Mucosa of descending colon (tissue), 3 donors: Measurements from ENCODE around the gene TRAM2. TPM values are rescaled to one million over a fixed set of nuclear protein-coding genes. Genes with fewer than 3 reads are reported as not detected.

Source experiments
- ATAC-seq: fragments of 200-7000 bp; cut with Tn5 transposase; one replicate; pipeline ENCODE4 v1.9.1; 2020; ENCODE audit warnings: mild to moderate bottlenecking, moderate library complexity
- DNase-seq, 3 donors: peaks; one replicate each; pipeline ENCODE4 v3.0.0-alpha.2; 2020
- H3K36me3 ChIP-seq: fragments of 200-600 bp; one replicate; pipeline ENCODE4 v1.8.0; 2021; ENCODE audit warnings: low read depth, mild to moderate bottlenecking
- H3K4me1 ChIP-seq: fragments of 200-600 bp; one replicate; pipeline ENCODE4 v1.8.0; 2021; ENCODE audit warnings: low read depth, mild to moderate bottlenecking
- H3K4me3 ChIP-seq: fragments of 200-600 bp; one replicate; pipeline ENCODE4 v1.8.0; 2021; ENCODE audit warnings: mild to moderate bottlenecking
- H3K9me3 ChIP-seq: fragments of 200-600 bp; one replicate; pipeline ENCODE4 v1.8.0; 2021; ENCODE audit warnings: mild to moderate bottlenecking
- CTCF ChIP-seq: fragments of 200-600 bp; IDR thresholded peaks from one replicate; pipeline ENCODE4 v1.8.0; 2022; ENCODE audit warnings: antibody characterized with exemption, mild to moderate bottlenecking
- intact Hi-C, 2 donors: fragments of 100-400 bp; cut with DNase I in 1 of 2; cut with micrococcal nuclease in 1 of 2; formaldehyde crosslinking; loops; one replicate each; pipeline versions ENCODE4 v1.11.0 to v1.11.1; 2022; cut with DNase I, micrococcal nuclease
- total RNA-seq, 3 donors: library from RNA; stranded (reverse); fragmentation: NEBNext Ultra II Directional in 2 of 3; extraction: Animal tissue kit (Norgen Biotek cat#: 25700) in 2 of 3; gene quantifications; one replicate each; pipeline versions ENCODE4 v1.2.1 to v1.2.4, GENCODE V29; 2021 to 2023
- donor health status: DM: no; HTN: no; CAD: no; lungs with moderate emphysema.
- donor health status: DM: no; HTN: no; CAD: no.
- donor health status: DM: no; HTN: yes; CAD: no.

TRAM2 gene
- total RNA-seq, 3 donors from 2014 or later: 20.3 to 25.0 (median 24.1) TPM

GRCh38 chr6:52511572-52512151, 65.2 kb downstream of the TRAM2 start:
- Histone ChIP-seq H3K4me1 (no peaks in the 10 kb centered on the region), H3K36me3 (peaks cover 3% of the 10 kb centered on the region), H3K9me3 (no peaks in the 10 kb centered on the region), H3K4me3 (no peak overlapping the region)
- intact Hi-C loops: loop anchor here in 1 of 2 donors (5.0 kb wide), 1 partner anchor 61 kb away; no protein-coding TSS in a partner anchor
- ATAC-seq: no peak
- TF ChIP-seq CTCF: no peak
- no peak for DNase-seq

- Histone ChIP-seq H3K36me3 (peaks cover 3% of the 10 kb centered on the region), H3K9me3 (no peaks in the 10 kb centered on the region), H3K4me1 (no peaks in the 10 kb centered on the region), H3K4me3 (no peak overlapping the region)
- DNase-seq: no peak
- ATAC-seq: no peak
- no peak for TF ChIP-seq CTCF
- intact Hi-C loops: loop anchor here in 1 of 2 donors (5.0 kb wide), 1 partner anchor 61 kb away; no protein-coding TSS in a partner anchor
Measured at GRCh38 chr6:52511163-52511562, 65.7 kb downstream of the TRAM2 start.

GRCh38 chr6:52510213-52510562, 66.7 kb downstream of the TRAM2 start:
- peaks cover 3% of the 10 kb centered on the region for H3K36me3 ChIP-seq
- no peaks in the 10 kb centered on the region for H3K9me3 ChIP-seq
- DNase-seq (no peak), ATAC-seq (no peak)
- no peak for TF ChIP-seq CTCF
- H3K4me1 ChIP-seq: no peaks in the 10 kb centered on the region
- intact Hi-C loops: loop anchor here in 1 of 2 donors (5.0 kb wide), 1 partner anchor 62 kb away; no protein-coding TSS in a partner anchor
- no peak overlapping the region for H3K4me3 ChIP-seq

GRCh38 chr6:52509281-52510212, 67.3 kb downstream of the TRAM2 start:
- Histone ChIP-seq H3K36me3 (peaks cover 3% of the 10 kb centered on the region), H3K4me1 (peaks cover 5% of the 10 kb centered on the region)

GRCh38 chr6:52508261-52508739, 68.6 kb downstream of the TRAM2 start:
- TF ChIP-seq CTCF: no peak
- DNase-seq (no peak), ATAC-seq (no peak)
- intact Hi-C loops: no loop called here
- Histone ChIP-seq H3K36me3 (peaks cover 3% of the 10 kb centered on the region), H3K9me3 (no peaks in the 10 kb centered on the region), H3K4me1 (peaks cover 18% of the 10 kb centered on the region), H3K4me3 (no peak overlapping the region)

More at GRCh38 chr6:52509281-52510212, 67.3 kb downstream of the TRAM2 start:
- no peak for TF ChIP-seq CTCF
- H3K9me3 ChIP-seq: no peaks in the 10 kb centered on the region
- intact Hi-C loops: loop anchor here in 1 of 2 donors (5.0 kb wide), 1 partner anchor 63 kb away; no protein-coding TSS in a partner anchor
- no peak overlapping the region for H3K4me3 ChIP-seq
- DNase-seq: no peak
- no peak for ATAC-seq
